ENCODE data around the gene ZNF860. TPM values are rescaled to one million over a fixed set of nuclear protein-coding genes. Genes with fewer than 3 reads are reported as not detected.

Gene ZNF860
- total and polyA plus RNA-seq, 2 of the 4 experiments (the other 2 are of a cell fraction): 0.18 to 0.26 TPM

DNA sequence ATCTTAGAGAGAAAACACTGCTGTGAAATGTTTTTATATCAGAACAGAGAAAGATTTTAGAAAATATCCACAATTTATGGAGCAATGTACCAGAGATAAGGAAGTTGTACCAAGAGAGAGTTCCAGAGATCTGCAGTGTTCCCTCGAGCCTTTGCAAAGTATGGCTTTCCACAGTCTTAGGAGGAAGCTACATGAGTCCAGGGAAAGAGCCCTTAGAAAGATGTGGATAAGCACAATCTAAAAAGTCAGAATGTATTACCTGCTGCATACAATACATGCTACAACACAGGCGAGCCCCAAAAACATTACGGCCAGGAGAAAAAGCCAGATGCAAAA is 56.4 kb downstream of the ZNF860 start:
- 90% methylated on average over 2 of the region's 3 CpGs; no CpG with 5 or more reads in 1 of the 2 experiments for WGBS, 2 experiments (ENCODE audit: extremely low coverage in 2 of 2, insufficient read length in 1 of 2)
- peaks cover under 1% of the 10 kb centered on the region; the same call in 1 of the 2 replicates for H3K9me3 ChIP-seq (ENCODE audit: control insufficient read depth, insufficient read depth, low read length)
- no peak overlapping the region for H3K14ac ChIP-seq (replicated peaks; ENCODE audit: low read depth, low read length)
- TF ChIP-seq MAFK (IDR thresholded peaks at IDR 0.05; ENCODE audit: low read depth, low read length): no peak
- no peak for TF ChIP-seq ELK1 (IDR thresholded peaks at IDR 0.05; ENCODE audit: borderline replicate concordance, low read depth, low read length)
- TF ChIP-seq CHD1 (IDR thresholded peaks at IDR 0.05; ENCODE audit: low read depth, low read length): no peak
- TF ChIP-seq CEBPB (IDR thresholded peaks at IDR 0.05; ENCODE audit: low read depth, low read length): no peak
- no peak for TF ChIP-seq FOS (IDR thresholded peaks at IDR 0.05; ENCODE audit: low read depth, low read length)
- TF ChIP-seq SMC3 (IDR thresholded peaks at IDR 0.05; ENCODE audit: low read depth, low read length): no peak
- TF ChIP-seq MAZ (IDR thresholded peaks at IDR 0.05; ENCODE audit: borderline replicate concordance, low read depth, low read length): no peak
- TF ChIP-seq RAD21 (IDR thresholded peaks at IDR 0.05; ENCODE audit: low read length): no peak
- TF ChIP-seq, protein P1, sequence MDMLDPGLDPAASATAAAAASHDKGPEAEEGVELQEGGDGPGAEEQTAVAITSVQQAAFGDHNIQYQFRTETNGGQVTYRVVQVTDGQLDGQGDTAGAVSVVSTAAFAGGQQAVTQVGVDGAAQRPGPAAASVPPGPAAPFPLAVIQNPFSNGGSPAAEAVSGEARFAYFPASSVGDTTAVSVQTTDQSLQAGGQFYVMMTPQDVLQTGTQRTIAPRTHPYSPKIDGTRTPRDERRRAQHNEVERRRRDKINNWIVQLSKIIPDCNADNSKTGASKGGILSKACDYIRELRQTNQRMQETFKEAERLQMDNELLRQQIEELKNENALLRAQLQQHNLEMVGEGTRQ (IDR thresholded peaks at IDR 0.05; ENCODE audit: low read depth, low read length): no peak
- no peak for TF ChIP-seq RFX5 (IDR thresholded peaks at IDR 0.05; ENCODE audit: low read depth, low read length)
- no peak overlapping the region for H3K23ac ChIP-seq (ENCODE audit: low read depth, low read length)
- H3K4ac ChIP-seq (ENCODE audit: low read depth, low read length): no peak overlapping the region
- no peak overlapping the region for H2BK5ac ChIP-seq (ENCODE audit: low read depth, low read length, poor library complexity, severe bottlenecking)
- no peak overlapping the region for H2BK15ac ChIP-seq (ENCODE audit: low read depth, low read length)
- no peak overlapping the region for H3K18ac ChIP-seq (ENCODE audit: low read depth, low read length)
- no peak overlapping the region for H4K91ac ChIP-seq (ENCODE audit: insufficient read depth, low read depth, low read length)
- no peak overlapping the region for H2BK20ac ChIP-seq (ENCODE audit: low read depth, low read length)
- no peak overlapping the region for H3K4me2 ChIP-seq (ENCODE audit: low read depth, low read length)
- POLR2A ChIA-PET (ENCODE audit: unreplicated experiment): no interaction called here
- H3K4me3 ChIP-seq (ENCODE audit: insufficient read depth, low read depth, low read length): no peak overlapping the region
- H4K5ac ChIP-seq (ENCODE audit: low read depth, low read length): no peak overlapping the region
- H3K27me3 ChIP-seq (ENCODE audit: control insufficient read depth, insufficient read depth, low read length): no peaks in the 10 kb centered on the region
- in situ Hi-C loops (cut with MboI; ENCODE audit: low sequenced_read_pairs): no loop called here
- no peak overlapping the region for H2AK5ac ChIP-seq (ENCODE audit: low read depth, low read length)
- DNase-seq: no peak
- intact Hi-C loops (cut with micrococcal nuclease): no loop called here
- ATAC-seq (ENCODE audit: low read depth): peak; percentile 21; the same call in 1 of the 2 replicates
- H2AK9ac ChIP-seq (replicated peaks; ENCODE audit: low read depth, low read length, poor library complexity): no peak overlapping the region
- no peak overlapping the region for H4K8ac ChIP-seq (ENCODE audit: low read depth in 2 of 2, low read length in 2 of 2)
- H3K79me1 ChIP-seq (ENCODE audit: low read depth in 1 of 2, low read length in 2 of 2): no peaks in the 10 kb centered on the region
- no peaks in the 10 kb centered on the region for H3K9me1 ChIP-seq (ENCODE audit: insufficient read depth, low read length)
- no peak overlapping the region for H2BK120ac ChIP-seq (ENCODE audit: low read depth, low read length)
- H3K9ac ChIP-seq (ENCODE audit: low read depth, low read length): no peak overlapping the region
- H4K20me1 ChIP-seq (ENCODE audit: insufficient read depth, low read length): no peaks in the 10 kb centered on the region
- no peaks in the 10 kb centered on the region for H3K36me3 ChIP-seq (ENCODE audit: control insufficient read depth, insufficient read depth, low read length)
- H3K27ac ChIP-seq (ENCODE audit: insufficient read depth, low read length): no peak overlapping the region
- no peak overlapping the region for H3K56ac ChIP-seq (ENCODE audit: extremely low read depth, insufficient read depth, low read length)
- no peaks in the 10 kb centered on the region for H3K4me1 ChIP-seq (ENCODE audit: control insufficient read depth, insufficient read depth, low read length)
- BruUV-seq (replicated peaks): no TSS peak
- H2AFZ ChIP-seq (replicated peaks; ENCODE audit: low read length, poor library complexity): no peak overlapping the region
- CTCF ChIA-PET: no interaction called here
- dilution Hi-C loops (cut with HindIII; ENCODE audit: low sequenced_read_pairs, unreplicated experiment): no loop called here

Data from IMR-90 (cell line).